Bone marrow (tissue), 2 donors: ENCODE measurements around the gene TEX12.
"Not testable (repeated sequence)": the region's sequence is repeated elsewhere in the genome, so short reads cannot be mapped to it uniquely, and the experiment has no call there.

Source experiments
- DNase-seq, 2 donors: peaks; one replicate each; lab custom pipeline; 2025; lab: John Stamatoyannopoulos, UW

TEX12 gene, protein sequence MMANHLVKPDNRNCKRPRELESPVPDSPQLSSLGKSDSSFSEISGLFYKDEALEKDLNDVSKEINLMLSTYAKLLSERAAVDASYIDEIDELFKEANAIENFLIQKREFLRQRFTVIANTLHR

DNA sequence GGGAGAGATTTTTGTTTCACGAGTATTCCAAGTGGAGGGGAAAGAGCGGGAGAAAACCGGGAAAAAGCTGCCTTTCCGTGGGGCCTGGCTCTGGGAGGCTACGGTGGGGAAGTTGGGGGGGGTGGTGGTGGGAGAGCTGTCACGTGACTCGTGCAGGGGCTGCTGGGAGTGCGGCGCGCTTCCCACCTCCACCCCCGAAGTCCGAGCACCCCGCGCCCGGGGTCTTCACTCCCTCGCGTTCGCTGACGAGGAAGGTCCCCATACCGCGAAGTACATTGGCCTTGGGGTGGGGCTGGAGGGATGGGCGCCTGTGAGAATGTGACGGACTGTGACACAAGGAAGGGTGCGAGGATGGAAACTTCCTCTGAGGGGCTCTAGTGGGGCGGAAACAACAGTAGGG is at the start of gene TEX12:
Gene TEX12 (plus strand): TSS at position 228 of the 400 bp plus-strand sequence. CDS start 1,897 bp downstream, outside the sequence.
- no peak for DNase-seq

DNA sequence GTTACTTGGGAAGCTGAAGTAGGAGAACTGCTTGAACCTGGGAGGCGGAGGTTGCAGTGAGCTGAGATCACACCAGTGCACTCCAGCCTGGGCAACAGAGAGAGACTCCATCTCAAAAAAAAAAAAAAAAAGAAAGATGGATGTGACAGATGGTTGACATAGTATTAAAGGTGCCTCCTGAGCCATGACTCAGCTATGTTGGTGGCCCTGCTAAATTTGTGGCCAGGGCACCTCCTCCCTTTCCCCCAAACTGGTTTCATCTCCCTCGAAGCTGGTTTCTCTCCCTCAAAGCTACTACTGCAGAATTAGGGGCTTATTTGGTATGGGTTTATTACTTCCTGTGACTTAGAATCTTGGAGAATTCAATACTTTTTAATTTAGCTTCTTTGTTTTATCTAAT is 49.0 kb upstream of the TEX12 start:
- DNase-seq, result no peak

DNA sequence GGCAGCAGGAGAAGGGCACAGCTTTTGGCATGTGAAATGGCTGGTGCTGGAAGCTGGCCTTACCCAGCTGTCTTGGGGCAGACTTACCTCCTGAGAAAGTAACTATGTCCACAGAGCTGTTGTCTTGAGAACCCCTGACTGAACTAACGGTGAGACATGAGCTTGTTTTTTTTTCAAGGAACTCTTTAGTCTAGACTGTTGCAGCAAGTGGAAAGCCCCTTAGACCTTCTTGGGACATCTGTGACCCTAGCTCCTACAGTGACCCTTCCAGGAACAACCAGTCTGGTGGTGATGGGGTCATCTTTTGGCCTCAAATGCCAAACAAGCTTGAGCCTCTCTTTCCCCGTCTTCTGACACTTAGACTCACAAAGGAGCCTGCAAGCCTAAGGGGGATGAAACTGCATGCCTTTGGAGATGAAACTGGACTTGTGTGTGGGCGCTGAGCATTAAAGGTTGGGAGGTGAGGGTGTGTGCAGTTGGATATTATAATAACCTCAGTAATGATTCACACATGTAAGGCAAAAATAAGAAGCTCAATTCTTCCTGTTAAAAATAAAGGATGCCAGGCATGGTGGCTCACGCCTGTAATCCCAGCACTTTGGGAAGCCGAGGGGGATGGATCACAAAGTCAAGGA is 45.1 kb upstream of the TEX12 start:
- no peak for DNase-seq

DNA sequence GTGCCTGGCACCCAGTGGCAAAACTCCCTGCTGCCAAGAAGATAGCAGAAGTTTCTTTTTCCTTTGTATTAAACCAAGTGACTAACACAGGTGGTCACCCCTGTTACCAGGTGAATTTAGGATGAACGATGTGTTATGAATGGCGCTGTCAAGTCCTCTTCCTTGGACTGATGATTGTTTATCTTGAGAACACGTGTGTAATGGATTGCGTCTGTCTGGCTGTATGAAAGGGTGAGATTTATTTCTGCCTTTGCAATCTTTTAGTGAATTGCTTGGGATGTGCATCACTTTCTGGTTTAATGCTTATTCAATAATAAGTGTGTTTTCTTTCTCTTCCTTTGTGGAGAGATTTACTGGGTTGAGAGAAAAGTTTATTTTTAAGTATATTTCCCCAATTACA is 44.0 kb upstream of the TEX12 start:
- DNase-seq, result no peak

DNA sequence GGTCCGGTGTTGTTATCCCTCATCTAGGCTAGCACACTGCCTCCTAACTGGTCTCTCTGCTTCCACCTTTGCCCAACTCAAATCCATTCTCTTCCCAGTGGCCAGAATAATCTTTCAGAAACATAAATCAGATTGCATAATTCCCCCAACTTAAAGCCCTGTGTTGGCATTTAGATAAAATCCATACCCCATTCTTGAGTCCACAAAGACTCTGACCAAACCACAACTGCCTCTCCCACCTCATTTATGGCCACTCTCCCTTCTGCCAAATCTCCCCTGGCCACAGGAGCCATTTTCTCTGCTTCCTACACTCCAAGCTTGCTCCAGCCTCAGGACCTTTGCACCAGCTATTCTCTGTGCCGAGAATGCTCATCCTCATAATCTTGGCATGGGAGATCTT is 40.1 kb upstream of the TEX12 start:
- DNase-seq, result no peak

DNA sequence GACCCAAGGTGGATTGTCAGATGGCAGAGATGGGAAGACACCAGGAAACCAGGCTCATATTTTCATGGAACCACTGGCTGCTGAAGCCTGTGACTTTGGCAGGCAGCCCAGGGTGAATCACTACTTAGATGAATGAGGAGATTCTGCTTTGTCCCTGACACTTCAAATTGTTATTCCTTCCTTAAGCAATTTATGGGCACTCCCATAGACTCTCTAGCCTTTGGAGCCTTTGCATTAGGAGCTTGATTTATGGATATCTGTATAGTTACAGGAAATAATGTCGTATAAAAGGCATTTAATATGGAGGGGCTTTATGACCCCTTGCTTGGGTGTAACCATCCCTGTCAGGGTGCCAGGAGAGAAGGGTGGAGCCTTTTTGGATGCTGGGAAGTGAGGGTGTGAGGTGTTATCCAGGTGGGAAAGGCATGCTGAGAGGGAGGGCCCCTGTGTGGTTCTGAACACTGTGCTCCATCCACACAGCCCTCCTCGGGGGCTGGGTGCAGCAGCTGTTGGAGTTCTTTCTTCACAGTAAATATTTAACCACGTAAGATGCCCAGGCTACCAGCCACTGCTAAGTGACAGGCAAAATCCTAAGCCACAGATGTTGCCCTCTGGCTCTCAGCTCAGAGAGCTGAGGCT is 38.6 kb upstream of the TEX12 start:
- no peak for DNase-seq

DNA sequence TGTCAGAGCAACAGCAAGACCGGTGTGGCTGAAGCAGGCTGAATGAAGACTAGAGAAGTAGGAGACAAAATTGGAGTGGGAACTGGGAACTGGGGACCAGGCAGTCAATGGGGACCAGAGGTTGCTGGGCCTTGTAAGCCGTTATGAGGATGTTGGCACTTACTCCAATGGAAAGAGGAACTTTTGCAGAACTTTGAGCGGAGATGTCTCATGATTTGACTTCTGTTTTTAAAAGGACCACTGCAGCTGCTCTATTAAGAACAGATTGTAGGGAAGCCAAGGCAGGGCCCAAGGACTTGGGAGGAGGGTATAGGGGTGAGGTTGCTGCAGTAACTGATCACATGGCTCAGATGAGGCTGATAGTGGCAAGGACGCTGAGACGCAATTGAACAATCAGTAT is 37.5 kb upstream of the TEX12 start:
- DNase-seq, result peak in 1 of 2 donors; percentile 40

DNA sequence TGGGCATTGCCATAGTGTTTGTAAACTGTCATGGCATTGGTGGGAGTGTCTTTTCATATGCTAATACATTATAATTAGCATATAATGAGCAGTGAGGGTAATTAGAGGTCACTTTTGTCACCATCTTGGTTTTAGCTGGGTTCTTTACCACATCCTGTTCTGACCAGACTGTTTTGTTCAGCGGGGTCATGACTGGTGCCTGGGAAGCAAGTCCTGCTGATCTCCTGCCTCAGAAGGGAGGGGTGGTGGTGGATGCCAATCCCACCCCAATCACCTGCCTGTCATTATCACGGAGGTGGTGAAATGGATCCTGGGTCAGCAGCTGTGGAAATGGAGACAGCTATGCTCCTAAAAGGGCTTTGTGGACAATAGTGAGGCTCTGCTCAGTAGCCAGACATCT is 34.4 kb upstream of the TEX12 start:
- no peak for DNase-seq

DNA sequence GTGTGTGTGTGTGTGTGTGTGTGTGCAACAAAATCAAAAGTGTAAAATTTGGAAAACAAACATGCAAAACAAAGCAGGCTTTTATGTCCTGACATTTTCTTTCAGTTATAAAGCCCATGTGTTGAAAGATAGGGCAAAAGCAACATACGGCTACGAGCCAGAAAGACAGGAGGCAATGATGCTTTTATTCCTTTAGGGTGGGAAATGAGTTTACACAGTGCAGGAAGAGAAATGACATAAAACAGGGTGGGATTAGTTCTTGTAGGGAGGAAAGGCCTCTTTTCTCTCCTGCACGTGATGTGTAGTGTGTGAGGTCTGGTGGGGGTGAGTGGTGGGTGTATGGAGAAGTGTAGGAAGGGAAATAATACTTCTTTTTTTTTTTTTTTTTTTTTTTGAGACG is 32.7 kb upstream of the TEX12 start:
- DNase-seq, result no peak

DNA sequence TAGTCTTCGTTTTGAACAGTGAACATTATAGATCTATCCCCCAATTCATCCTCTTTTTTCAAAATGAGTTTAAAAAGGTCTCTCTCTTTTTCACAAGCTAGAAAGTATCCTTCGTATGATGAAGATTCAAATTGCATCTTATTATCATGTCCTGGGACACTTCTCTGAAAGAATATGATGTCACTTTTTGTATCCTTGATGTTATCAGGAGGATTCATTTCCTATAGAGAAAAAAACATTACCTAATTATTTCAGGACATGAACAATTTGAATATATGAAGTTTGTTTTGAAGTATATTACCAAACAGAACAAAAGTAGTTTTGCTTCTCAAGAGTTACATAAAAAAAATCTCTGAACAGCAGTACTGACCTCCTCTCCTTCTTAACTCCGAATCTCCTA is 23.6 kb upstream of the TEX12 start:
- no peak for DNase-seq

DNA sequence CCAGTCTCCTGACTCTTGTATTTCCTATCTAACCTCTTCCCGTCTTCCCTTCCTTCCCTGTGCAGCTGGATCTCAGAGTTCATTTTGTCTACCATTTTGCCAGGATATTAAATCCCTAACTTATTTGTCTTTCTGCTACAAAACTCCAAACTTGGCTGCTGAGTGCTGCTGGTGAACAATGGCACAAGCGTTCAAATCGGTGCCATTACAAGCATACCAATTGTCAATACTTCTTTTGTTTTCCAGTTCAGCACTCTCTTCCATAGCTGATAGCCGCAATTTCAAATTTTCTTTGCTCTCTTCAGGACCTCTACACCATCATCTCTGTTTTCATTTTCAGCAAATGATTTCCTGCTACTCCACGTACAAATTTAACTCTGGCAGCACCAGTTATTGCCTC is 16.7 kb upstream of the TEX12 start:
- no peak for DNase-seq

DNA sequence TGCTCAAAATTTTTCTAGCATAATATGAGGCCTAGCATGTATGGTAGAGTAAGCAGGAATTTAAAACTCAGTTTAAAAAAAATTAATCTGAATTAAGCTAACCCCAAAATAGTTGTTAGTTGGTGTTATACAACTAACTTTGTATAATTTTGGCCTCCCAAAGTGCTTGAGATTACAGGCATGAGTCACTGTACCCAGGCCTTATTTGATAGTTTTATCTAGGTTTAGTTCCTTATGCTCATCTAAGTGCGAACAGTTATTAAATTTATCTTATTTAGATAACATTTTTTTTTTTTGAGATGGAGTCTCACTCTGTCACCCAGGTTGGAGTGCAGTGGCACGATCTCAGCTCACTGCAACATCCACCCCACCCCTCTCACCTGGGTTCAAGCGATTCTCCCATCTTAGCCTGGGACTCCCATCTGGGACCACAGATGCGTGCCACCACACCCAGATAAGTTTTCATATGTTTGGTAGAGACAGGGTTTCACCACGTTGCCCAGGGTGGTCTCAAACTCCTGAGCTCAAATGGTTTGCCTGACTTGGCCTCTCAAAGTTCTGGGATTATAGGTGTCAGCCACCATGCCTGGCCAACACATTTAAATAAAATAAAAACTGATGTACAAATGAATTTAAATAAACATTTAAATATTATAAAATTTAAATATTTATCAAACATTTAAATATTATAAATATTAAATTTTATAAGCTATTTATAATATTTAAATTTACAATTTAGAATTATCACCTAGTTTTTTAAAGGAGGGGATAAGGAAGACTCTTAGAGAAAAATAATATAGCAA is 10.8 kb upstream of the TEX12 start:
- no peak for DNase-seq

DNA sequence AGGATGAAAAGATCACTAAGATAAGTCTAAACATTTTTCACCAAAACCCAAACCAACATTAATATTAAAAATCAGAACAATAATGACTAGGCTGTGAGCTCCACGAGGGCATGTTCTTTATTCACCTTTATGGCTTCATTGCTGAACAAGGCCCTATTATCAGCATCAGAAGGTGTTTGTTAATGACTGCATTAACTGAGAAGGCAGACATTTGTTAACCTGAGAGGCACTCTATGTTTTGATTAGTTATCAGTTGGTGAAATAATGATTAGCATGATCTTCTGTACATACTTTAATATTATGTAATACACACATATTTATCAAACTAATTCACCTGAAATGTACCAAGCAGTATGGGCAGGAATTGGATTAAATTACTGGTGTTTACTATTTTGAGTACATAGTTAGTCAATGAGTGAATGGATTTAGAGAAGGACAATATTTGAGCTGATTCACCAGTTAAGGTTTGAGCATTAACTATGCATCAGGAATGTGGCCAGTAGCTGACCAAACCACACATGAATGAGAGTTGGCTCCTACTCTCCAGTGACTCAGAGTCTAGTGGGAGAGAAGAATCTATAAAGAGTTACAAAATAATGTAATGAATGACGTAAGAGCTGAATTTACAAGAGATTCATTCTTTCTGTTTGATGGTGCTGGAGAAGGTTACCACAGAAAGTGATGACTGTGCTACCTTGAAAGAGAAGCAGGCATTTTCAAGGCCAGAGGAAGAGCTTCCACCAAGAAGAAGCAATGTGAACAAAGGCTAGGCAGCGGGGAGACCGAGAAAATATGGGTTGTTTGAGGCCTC is 10.0 kb upstream of the TEX12 start:
- no peak for DNase-seq

DNA sequence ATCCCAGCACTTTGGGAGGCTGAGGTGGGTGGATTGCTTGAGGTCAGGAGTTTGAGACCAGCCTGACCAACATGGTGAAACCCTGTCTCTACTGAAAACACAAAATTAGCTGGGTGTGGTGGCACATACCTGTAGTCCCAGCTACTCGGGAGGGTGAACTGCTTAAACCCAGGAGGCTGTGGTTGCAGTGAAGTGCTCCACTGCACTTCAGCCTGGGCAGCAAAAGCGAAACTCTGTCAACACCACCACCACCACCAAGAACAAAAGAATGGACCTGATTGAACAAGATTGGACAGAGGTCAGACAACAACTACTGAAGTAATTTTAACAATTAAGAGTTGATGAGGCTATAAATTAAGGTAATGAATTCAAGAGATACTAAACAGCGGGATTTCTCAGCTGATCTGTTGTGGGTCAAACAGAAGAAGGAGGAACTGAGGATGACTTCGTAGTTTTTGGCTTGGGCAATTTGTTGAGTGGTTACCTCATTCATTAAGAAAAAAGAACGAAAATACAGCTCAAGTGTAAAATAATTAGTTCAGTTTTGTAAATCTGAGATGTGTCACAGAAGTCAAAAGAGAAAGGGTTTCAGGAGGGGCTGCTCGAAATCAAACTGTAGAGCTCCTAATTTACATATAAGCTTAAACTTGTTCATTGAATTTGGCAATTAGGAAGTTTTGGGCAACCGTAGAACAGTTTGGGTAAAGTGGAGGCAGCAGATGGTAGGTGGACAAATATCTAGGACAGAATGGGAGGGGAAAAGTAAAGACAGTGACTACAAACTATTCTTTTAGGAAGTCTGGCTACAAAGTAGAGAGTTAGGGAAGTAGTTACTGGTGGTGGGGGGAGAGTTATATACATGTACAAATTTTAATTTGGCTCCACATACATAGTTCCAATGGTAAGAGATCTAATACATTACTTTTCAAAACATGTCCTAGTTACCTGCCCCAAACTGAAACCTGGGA is 7.8 kb upstream of the TEX12 start:
- no peak for DNase-seq

DNA sequence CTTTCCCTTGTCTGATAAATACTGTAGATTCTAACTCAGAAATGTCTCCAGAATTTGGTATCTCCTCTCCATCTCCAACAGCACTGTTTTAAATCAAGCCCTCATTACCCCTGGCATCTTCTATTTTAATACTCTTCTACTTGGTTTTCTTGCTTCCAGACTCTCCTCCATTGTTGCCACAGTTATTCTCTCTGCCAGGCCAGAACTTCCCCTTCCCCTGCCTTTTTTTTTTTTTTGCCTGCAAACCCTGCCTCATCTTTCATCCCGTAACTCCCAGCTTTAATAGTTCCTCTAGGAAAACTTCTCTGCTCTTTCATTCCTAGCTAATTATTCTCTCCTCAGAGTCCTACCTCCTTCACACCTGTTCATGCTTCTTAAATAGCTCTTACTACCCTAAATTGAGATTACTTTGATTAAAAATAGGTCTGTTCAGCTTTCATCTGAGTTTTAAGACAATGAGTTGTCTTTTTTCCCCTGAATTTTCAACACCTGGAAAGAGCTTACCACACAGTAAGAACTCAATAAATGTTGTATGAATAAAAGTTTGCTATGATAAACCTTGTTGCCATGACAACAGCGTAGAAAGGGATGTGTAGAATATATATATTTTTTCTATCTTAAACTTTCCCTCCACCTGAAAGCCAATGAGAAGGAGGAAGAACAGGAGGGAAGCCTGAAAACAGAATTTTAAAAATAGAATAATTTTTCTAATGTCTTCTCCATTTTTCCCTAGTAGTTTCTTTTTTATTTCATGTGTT is 6.9 kb upstream of the TEX12 start:
- DNase-seq, result no peak

DNA sequence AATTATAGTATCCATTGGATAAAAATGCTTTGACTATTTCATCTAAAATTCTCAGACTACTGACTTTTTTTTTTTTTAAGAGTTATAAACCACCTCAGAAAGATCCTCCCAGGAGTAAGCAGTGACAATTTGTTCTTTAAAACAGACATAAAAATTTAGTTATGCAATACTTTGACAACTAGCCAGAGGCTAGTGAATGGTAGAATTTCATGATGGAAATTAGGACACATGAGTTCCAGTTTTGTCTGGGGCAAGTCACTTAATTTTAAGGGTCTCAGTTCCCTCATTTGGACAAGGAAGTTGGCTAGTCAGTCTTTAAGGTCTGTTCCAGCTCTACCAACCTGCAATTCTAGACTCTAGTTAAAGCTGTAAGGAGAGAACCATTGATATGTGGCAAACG is 6.2 kb upstream of the TEX12 start:
- DNase-seq, result no peak

DNA sequence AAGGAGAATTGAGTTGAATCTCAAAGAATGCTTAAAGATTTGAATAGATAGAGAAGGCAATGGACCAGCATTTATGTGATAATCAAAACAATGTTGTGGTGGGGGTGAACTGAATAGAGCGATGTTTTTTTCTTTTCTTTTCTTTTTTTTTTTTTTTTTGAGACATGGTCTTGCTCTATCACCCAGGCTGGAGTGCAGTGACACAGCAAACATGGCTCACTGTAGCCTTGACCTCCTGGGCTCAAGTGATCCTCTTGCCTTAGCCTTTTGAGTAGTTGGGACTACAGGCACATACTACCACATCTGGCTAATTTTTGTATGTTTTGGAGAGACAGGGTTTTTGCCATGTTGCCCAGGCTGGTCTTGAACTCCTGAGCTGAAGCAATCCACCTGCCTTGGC is 5.0 kb upstream of the TEX12 start:
- not testable (repeated sequence) for DNase-seq

DNA sequence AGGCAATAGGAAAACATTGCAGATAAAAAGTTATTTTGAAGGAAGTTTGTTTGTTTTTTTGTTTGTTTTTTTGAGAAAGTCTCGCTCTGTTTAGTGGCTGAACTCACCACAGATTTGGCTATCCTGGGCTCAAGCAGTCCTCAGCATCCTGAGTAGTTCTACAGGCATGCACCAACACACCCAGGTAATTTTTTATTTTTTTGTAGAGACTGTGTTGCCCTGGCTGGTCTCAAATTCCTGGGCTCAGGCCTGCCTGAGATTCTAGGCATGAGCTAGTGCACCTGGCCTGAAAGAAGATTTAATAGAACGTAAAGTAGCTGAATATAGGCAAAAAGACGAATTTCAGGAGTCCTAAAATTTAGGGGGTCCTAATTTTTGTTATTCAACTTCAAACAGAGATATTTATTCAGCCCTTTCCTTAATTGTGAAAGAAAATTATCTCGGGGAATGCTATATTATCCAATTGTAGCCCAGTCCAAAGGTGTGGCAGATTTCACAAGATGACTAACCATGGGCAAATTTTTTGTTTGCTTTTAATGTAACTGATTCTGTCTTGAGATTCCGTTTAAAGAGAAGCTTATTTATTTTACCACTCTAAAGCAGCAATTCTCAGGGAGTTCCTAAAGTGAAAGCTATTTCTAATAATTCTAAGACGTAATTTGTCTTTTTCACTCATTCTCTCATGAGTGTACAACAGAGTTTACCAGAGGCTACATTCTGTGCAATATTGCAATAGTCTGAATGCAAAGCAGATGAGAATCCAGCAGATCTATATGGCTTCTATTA is 4.2 kb upstream of the TEX12 start:
- DNase-seq, result no peak
